Mesodermal cell (in vitro differentiated cells): Measurements from ENCODE around the gene EMILIN3.

Source experiments
- H3K27ac ChIP-seq: 2 replicates; pipeline ENCODE4 v1.7.0; 2013; ENCODE audit warnings: mild to moderate bottlenecking, low read depth, low read length, moderate library complexity; ENCODE audit not compliant: severe bottlenecking
- H3K36me3 ChIP-seq: 2 replicates; pipeline ENCODE4 v1.7.1; 2013; ENCODE audit warnings: mild to moderate bottlenecking, low read length, moderate library complexity; ENCODE audit not compliant: control insufficient read depth, insufficient read depth
- H3K4me1 ChIP-seq: one replicate; pipeline ENCODE4 v1.7.1; 2013; ENCODE audit warnings: mild to moderate bottlenecking, low read length; ENCODE audit not compliant: insufficient read depth, control insufficient read depth, poor library complexity, severe bottlenecking
- H3K4me3 ChIP-seq: 2 replicates; pipeline ENCODE4 v1.7.0; 2013; ENCODE audit warnings: low read length, control low read depth, mild to moderate bottlenecking; ENCODE audit not compliant: insufficient read depth, poor library complexity, severe bottlenecking; ENCODE audit errors: extremely low read depth
- H3K9me3 ChIP-seq: 2 replicates; pipeline ENCODE4 v1.7.1; 2013; ENCODE audit warnings: mild to moderate bottlenecking, low read length, moderate library complexity; ENCODE audit not compliant: control insufficient read depth
- WGBS, 2 experiments: methylation state at CpG; one replicate each; pipeline ENCODE4 v1.1.5; 2013; ENCODE audit warnings: missing lambda C conversion rate in 2 of 2; ENCODE audit not compliant: insufficient coverage in 2 of 2; 5-methylcytosine and 5-hydroxymethylcytosine counted together

The EMILIN3 gene

DNA sequence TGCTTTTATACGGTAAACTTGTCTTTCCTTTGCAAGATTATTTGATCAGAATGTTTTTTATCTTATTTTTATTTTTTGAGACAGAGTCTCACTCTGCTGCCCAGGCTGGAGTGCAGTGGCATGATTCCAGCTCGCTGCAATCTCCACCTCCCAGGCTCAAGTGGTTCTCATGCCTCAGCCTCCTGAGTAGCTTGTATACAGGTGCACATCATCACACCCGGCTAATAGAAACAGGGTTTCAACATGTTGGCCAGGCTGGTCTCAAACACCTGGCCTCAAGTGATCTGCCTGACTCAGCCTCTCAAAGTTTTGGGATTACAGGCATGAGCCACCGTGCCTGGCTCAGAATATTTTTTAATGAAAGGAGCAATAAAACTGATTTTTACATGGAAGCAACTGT lies 34.9 kb downstream of the EMILIN3 start:
- H3K4me3 ChIP-seq: no peak overlapping the region
- no peak overlapping the region for H3K27ac ChIP-seq
- H3K36me3 ChIP-seq: no peaks in the 10 kb centered on the region
- peaks cover 14% of the 10 kb centered on the region for H3K4me1 ChIP-seq
- no peaks in the 10 kb centered on the region for H3K9me3 ChIP-seq
- 89 to 90% methylated on average over 3 of the region's 4 CpGs for WGBS, 2 experiments

DNA sequence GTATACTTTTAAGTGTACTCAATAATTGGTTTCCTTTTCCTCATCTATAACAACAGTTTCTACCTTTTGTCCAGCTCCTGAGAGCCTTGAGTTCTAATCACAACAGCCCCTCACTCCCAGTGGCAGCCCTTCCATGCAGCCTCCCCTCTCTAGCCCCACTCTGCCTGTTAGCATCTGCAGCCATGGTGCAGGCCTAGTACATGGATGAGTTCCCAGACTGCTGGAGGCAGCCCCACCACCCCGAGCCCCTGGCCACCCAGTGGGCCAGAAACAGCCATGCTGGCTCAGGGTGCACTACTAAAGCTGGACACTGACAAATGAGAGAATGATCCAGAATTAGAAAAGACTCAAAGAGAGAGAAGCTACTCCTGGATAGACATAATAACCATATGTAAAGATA lies 35.7 kb downstream of the EMILIN3 start:
- no peaks in the 10 kb centered on the region for H3K36me3 ChIP-seq
- 100% methylated on average over 1 of the region's 1 CpG for WGBS, 2 experiments
- H3K27ac ChIP-seq: no peak overlapping the region
- no peak overlapping the region for H3K4me3 ChIP-seq
- H3K9me3 ChIP-seq: no peaks in the 10 kb centered on the region
- peaks cover 14% of the 10 kb centered on the region for H3K4me1 ChIP-seq

DNA sequence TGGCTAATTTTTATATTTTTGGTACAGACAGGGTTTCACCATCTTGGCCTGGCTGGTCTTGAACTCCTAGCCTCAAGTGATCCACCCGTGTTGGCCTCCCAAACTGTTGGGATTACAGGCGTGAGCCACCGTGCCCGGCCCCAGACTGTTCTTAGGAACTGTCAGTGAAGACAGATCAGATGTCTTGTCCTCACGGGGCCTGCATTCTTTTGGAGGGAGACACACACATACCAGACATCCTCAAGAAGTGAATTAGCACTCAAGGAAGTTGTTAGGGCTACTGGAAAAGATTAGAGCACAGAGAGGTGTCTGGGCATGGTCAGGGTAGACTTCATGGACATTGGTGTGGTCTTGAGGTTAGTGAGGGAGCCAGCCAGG lies 36.3 kb downstream of the EMILIN3 start:
- 79 to 83% methylated on average over 4 to 5 of the region's 5 CpGs for WGBS, 2 experiments
- Histone ChIP-seq H3K36me3 (no peaks in the 10 kb centered on the region), H3K9me3 (no peaks in the 10 kb centered on the region), H3K4me3 (no peak overlapping the region), H3K4me1 (peaks cover 14% of the 10 kb centered on the region), H3K27ac (peak overlapping the region; percentile 98)

DNA sequence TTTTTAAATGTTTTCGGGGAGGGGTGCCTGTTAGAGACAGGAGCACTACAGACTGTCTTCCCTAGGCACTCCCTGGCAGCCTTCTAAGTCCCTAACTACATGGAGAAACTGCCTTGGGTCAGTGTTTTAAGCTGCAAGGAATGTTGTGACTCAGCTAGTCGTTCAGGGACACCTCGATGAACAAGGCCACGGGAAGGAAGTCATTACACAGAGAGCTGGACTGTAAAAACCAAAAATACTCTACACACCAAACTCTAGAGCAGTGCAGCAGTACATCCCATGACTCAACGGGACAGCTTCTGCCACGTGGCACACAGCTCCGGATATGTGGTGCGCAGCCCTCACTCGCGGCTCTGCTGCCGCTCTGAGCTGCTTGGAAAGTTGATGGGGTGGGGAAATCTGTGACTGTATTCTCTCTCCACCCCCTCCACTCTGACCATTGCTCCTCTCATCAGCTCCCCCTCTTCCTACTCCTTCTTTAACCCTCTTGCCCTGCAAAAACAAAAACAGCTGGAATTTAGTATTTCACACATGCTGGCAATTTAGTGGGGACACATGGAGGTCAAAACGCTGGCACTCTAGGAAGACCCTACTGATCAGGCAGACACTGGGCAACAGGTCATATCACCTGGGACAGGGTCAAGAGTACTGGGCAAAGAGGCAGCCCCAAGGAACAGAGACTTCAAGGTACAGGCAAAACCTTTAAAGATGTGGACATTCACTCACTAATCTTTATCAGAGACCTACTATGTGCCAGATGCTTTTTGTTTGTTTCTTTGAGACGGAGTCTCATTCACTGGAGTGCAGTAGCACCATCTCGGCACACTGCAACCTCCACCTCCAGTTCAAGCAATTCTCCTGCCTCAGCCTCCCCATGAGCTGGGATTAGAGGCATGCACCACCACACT lies 36.9 kb downstream of the EMILIN3 start:
- no peaks in the 10 kb centered on the region for H3K9me3 ChIP-seq
- 64 to 78% methylated on average over 3 to 4 of the region's 14 CpGs for WGBS, 2 experiments
- H3K27ac ChIP-seq: peak overlapping the region; percentile 98
- H3K36me3 ChIP-seq: no peaks in the 10 kb centered on the region
- no peak overlapping the region for H3K4me3 ChIP-seq
- peaks cover 11% of the 10 kb centered on the region for H3K4me1 ChIP-seq

DNA sequence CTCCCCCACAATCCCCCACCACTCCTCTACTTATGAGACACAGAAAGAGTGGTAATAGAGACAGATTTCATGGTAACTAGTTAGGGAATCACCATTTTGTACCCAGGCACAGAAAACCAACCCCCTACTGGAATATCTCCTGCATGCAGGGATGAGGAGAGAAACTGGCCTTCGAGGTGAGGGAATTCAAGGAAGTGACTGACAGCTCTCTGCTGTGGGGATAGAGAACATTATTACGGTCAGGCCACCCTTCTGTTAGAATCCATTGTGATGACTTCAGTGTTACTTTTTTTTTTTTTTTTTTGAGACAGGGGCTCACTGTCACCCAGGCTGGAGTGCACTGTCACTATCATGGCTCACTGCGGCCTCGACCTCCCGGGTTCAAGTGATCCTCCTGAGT lies 39.4 kb downstream of the EMILIN3 start:
- Histone ChIP-seq H3K27ac (no peak overlapping the region), H3K4me1 (peaks cover 10% of the 10 kb centered on the region), H3K36me3 (no peaks in the 10 kb centered on the region), H3K4me3 (no peak overlapping the region), H3K9me3 (no peaks in the 10 kb centered on the region)
- 80 to 83% methylated on average over 2 to 4 of the region's 5 CpGs for WGBS, 2 experiments

DNA sequence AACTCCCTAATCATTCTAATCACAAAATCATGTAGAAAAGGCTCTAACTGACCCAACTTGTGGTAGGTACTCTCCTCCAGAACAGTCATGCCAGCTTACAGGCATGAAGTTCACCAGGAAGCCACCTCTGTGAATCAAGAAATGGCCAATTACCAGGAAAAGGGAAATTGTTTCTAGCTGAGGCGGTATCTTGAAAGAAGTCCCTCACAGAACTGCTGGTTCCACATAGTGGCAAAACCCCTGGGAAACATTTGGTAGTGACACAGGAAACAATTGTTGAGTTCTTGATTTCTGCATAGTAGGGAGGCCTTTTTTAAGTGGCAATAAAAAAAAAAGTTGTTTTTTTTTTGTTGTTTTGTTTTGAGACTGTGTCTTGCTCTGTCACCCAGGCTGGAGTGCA lies 45.6 kb downstream of the EMILIN3 start:
- Histone ChIP-seq H3K36me3 (no peaks in the 10 kb centered on the region), H3K9me3 (no peaks in the 10 kb centered on the region), H3K4me1 (peaks cover 3% of the 10 kb centered on the region), H3K4me3 (no peak overlapping the region), H3K27ac (no peak overlapping the region)
- whole genome bisulfite sequencing, 2 experiments: 89 to 93% methylated on average over 1 of the region's 1 CpG

DNA sequence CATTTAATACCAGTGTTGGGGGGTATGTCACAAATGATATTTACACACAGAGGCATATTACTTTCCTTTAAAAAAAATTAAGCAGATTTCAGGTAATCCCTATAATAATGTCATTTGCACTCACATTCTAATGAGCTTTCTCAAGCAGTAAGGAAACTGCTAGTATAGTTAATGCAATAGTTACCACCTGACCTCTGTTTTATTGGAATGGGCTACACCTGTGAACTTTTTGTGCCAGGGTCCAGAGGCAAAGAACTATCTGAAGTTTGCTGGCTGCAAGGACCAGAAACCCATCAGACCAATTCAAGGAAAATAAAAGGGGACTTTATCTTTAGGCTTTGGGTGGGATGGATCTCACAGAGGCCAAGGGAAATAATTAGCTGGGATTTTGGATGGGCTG lies 46.2 kb downstream of the EMILIN3 start:
- no peak overlapping the region for H3K4me3 ChIP-seq
- H3K9me3 ChIP-seq: no peaks in the 10 kb centered on the region
- peaks cover 8% of the 10 kb centered on the region for H3K4me1 ChIP-seq
- no peaks in the 10 kb centered on the region for H3K36me3 ChIP-seq
- H3K27ac ChIP-seq: no peak overlapping the region

DNA sequence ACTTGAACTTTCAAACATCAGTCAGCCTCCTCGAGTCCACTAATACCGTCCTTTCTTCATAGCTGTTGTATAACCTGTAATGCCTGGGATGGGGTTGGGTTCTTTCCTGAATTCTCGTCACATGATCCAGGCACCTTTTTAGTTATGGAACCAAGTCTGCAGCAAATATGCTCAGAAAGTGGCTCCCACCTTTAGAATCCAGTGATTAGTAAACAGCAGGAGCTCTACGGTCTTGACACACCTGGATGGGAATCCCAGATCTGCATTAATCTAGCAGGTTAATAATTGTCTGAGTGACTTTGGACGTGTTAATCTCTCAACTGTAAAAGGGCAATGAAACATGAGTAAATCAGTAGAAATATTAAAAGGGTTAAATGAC lies 48.4 kb downstream of the EMILIN3 start:
- Histone ChIP-seq H3K4me3 (peak overlapping the region; percentile 32), H3K9me3 (no peaks in the 10 kb centered on the region), H3K4me1 (peaks cover 10% of the 10 kb centered on the region), H3K36me3 (no peaks in the 10 kb centered on the region), H3K27ac (no peak overlapping the region)
- 88 to 90% methylated on average over 3 of the region's 5 CpGs for WGBS, 2 experiments

DNA sequence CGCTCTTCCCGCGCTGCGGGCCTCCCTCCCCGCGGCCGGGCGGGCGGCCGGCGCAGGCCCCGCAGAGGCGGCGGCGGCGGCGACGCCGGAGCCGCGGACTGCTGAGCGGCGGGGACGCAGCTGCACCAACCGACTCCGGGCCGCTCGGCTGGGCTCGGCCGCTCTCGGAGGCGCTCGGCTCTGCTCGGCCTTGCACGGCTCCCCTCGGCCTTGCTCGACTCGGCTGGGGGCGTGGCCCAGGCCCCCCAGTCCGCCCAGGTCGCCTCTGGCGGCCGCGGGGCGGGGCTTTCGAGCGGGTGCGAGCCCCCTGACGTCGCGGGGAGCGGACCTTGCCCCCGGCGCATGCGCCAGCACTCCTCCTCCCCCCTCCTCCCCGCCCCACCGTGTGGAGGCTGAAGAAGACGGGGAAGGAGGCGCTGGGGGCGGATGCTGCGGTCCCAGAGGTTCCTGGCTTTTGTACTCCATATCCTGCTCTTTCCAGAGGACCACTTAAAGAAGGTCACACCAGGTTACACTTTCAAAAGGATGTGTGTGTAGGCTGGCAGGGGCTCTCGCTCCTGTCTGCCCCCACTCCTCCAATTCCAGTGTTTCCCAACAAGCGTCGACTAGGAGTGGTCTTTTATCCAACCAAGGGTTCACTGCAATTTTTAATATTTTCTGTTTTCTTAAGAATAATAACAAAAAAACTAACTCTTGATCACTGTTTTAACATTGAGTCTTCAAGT lies 48.9 kb downstream of the EMILIN3 start, which contains the start of gene ZHX3:
Gene ZHX3, minus strand, starts transcription at position 186 of the 725 bp plus-strand sequence. CDS start 112,815 bp downstream, outside the sequence.
- peak within 1 kb of the TSS; percentile 95 for H3K27ac ChIP-seq
- peaks cover 10% of the 10 kb centered on the region for H3K4me1 ChIP-seq
- H3K36me3 ChIP-seq: no peaks in the 10 kb centered on the region
- WGBS, 2 experiments: 0 to 1% methylated on average over 28 to 34 of the region's 64 CpGs
- no peaks in the 10 kb centered on the region for H3K9me3 ChIP-seq
- H3K4me3 ChIP-seq: peak within 1 kb of the TSS; percentile 74

DNA sequence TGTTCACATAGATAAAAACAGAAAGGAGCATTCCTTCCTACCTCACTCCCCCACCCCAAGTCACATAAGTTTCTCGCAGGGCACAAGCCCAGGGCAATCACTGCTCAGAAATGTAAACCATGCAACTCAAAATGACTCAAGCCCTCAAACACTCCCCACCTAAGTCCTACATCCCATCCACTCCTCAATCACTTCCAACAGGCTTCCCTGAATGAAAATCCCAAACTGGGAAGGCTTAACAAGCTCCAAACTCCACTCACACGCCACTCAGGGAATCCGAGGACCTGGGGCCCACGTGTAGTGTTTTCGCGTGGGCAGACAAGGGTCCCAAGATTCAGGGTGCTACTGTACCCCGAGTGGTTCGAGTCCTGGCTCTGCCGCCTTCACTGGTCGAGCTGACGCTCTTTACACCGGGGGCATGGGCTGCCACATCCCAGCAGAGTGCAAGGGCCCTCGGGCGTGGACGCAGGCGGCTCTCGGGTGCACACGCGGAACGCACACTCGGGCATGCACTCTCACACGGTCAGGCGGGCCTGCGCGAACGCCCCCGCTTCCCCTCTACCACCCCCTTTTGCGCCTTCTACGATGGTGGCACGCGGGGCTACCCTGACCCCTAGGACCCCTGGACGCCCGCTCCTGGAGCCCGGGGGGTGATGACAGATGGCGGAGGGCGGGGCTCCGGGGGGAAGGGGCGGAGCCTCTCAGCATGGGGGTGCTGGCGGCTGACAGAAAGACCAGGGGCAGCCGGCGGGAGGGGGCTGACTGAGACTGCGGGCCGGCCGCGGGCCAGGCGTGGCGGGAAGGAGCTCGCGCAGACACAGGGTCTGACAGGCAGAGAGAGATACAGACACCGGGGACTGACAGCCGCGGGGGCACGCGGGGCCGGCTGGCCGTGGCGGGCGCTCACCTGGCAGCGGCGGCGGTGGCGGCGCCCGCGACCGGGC lies 49.7 kb downstream of the EMILIN3 start:
- Histone ChIP-seq H3K4me3 (peak overlapping the region; percentile 74), H3K27ac (peak overlapping the region; percentile 95), H3K4me1 (peaks cover 10% of the 10 kb centered on the region), H3K36me3 (no peaks in the 10 kb centered on the region), H3K9me3 (no peaks in the 10 kb centered on the region)
- 3% methylated on average over 44 to 57 of the region's 66 CpGs for WGBS, 2 experiments
